Suprapubic skin (tissue), 4 donors: ENCODE measurements around the gene OSBPL3. TPM values are rescaled to one million over a fixed set of nuclear protein-coding genes. Genes with fewer than 3 reads are reported as not detected.

ENCODE experiments used
- DNase-seq, 2 donors: peaks; one replicate each; pipeline ENCODE4 v3.0.0-alpha.2; 2019; ENCODE audit warnings: low spot score in 2 of 2
- H3K27ac ChIP-seq: fragments of 200-600 bp; sonication (generic); one replicate; pipeline ENCODE4 v1.5.1; 2019
- H3K27me3 ChIP-seq: fragments of 200-600 bp; sonication (generic); one replicate; pipeline ENCODE4 v1.5.1; 2019
- H3K36me3 ChIP-seq: fragments of 200-600 bp; sonication (generic); one replicate; pipeline ENCODE4 v1.5.1; 2019
- H3K4me1 ChIP-seq: fragments of 200-600 bp; sonication (generic); one replicate; pipeline ENCODE4 v1.5.1; 2019
- H3K4me3 ChIP-seq: fragments of 200-600 bp; sonication (generic); one replicate; pipeline ENCODE4 v1.5.1; 2019; ENCODE audit warnings: mild to moderate bottlenecking
- H3K9me3 ChIP-seq: fragments of 200-600 bp; sonication (generic); one replicate; pipeline ENCODE4 v1.5.1; 2019
- EP300 ChIP-seq: sonication (generic); formaldehyde crosslinking; IDR thresholded peaks from one replicate; pipeline ENCODE4 v1.6.1; 2017; ENCODE audit warnings: antibody characterized with exemption
- POLR2A ChIP-seq, 2 donors: fragments of 450-650 bp; IDR thresholded peaks; one replicate each; pipeline ENCODE4 v1.6.1; 2017; ENCODE audit warnings: antibody characterized with exemption in 2 of 2, mild to moderate bottlenecking in 2 of 2, moderate library complexity in 2 of 2
- POLR2AphosphoS5 ChIP-seq, 3 donors: sonication (generic); formaldehyde crosslinking; IDR thresholded peaks; one replicate each; pipeline ENCODE4 v1.6.1; 2017; ENCODE audit warnings: antibody characterized with exemption in 3 of 3
- WGBS: methylation state at CpG from one replicate; pipeline ENCODE4 v1.1.5; 2018; 5-methylcytosine and 5-hydroxymethylcytosine counted together
- total RNA-seq, 4 donors: library from RNA; depleted of rRNA; stranded (reverse); fragments of >200 nt; gene quantifications; one replicate each; pipeline ENCODE4 v1.1.0, GENCODE V29; 2016
- TF ChIP-seq, protein P1 (sequence below), 2 donors: fragments of 200-600 bp in 1 of 2; fragments of 450-650 bp in 1 of 2; sonication (generic) in 1 of 2; IDR thresholded peaks; one replicate each; pipeline ENCODE4 v1.5.1; 2016 to 2019; ENCODE audit warnings: antibody characterized with exemption in 2 of 2, mild to moderate bottlenecking in 1 of 2, moderate library complexity in 1 of 2

The OSBPL3 gene
- total RNA-seq, 4 donors from 2014 or later = 22.0 to 49.0 (median 27.3) TPM

DNA sequence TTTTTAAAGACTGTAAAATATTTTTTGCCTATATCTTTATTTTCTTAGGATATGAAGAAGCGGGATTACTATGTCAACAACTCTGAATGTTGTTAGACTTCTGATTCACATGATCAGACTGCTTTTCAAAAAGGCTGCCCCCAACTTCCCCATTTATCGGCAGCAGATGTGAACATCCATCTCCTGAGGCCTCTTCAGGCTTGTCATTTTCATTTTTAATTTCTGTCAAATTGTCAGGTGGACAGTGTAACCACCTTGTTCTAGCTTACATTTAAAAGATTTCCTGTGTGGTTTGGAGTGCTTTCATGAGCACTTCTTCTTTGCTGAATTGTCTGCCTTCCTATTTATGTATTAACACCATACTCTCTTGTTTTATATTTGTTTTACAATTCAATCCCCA is 143.9 kb downstream of the OSBPL3 start:
- TF ChIP-seq EP300 (no peak), POLR2AphosphoS5 (IDR thresholded peaks at IDR 0.05) (no peak), POLR2A (IDR thresholded peaks at IDR 0.05) (no peak)
- TF ChIP-seq, protein P1, sequence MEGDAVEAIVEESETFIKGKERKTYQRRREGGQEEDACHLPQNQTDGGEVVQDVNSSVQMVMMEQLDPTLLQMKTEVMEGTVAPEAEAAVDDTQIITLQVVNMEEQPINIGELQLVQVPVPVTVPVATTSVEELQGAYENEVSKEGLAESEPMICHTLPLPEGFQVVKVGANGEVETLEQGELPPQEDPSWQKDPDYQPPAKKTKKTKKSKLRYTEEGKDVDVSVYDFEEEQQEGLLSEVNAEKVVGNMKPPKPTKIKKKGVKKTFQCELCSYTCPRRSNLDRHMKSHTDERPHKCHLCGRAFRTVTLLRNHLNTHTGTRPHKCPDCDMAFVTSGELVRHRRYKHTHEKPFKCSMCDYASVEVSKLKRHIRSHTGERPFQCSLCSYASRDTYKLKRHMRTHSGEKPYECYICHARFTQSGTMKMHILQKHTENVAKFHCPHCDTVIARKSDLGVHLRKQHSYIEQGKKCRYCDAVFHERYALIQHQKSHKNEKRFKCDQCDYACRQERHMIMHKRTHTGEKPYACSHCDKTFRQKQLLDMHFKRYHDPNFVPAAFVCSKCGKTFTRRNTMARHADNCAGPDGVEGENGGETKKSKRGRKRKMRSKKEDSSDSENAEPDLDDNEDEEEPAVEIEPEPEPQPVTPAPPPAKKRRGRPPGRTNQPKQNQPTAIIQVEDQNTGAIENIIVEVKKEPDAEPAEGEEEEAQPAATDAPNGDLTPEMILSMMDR (IDR thresholded peaks at IDR 0.05) = no peak
- H3K9me3 ChIP-seq = no peaks in the 10 kb centered on the region
- H3K4me1 ChIP-seq = peaks cover 2% of the 10 kb centered on the region
- no peaks in the 10 kb centered on the region for H3K27me3 ChIP-seq
- peaks cover 10% of the 10 kb centered on the region for H3K36me3 ChIP-seq
- no peak for DNase-seq
- no peak overlapping the region for H3K4me3 ChIP-seq
- WGBS = 82% methylated on average over 2 of the region's 2 CpGs
- no peak overlapping the region for H3K27ac ChIP-seq

DNA sequence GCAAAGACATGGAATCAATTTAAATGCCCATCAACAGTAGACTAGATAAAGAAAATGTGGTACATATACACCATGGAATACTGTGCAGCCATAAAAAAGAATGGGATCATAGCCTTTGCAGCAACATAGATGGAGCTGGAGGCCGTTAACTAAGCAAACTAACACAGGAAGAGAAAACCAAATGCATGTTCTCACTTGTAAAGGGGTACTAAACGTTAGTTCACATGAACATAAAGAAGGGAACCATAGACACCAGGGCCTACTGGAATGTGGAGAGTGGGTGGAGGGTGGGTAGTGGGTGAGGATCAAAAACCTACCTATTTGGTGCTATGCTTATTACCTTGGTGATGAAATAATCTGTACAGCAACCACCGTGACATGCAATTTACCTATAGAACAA is 144.3 kb downstream of the OSBPL3 start:
- Histone ChIP-seq H3K4me1 (peaks cover 6% of the 10 kb centered on the region), H3K36me3 (peaks cover 10% of the 10 kb centered on the region), H3K4me3 (no peak overlapping the region), H3K27me3 (no peaks in the 10 kb centered on the region), H3K9me3 (no peaks in the 10 kb centered on the region), H3K27ac (no peak overlapping the region)
- TF ChIP-seq EP300 = no peak
- no peak for TF ChIP-seq POLR2AphosphoS5 (IDR thresholded peaks at IDR 0.05)
- 81% methylated on average over 3 of the region's 3 CpGs for WGBS
- DNase-seq = no peak

DNA sequence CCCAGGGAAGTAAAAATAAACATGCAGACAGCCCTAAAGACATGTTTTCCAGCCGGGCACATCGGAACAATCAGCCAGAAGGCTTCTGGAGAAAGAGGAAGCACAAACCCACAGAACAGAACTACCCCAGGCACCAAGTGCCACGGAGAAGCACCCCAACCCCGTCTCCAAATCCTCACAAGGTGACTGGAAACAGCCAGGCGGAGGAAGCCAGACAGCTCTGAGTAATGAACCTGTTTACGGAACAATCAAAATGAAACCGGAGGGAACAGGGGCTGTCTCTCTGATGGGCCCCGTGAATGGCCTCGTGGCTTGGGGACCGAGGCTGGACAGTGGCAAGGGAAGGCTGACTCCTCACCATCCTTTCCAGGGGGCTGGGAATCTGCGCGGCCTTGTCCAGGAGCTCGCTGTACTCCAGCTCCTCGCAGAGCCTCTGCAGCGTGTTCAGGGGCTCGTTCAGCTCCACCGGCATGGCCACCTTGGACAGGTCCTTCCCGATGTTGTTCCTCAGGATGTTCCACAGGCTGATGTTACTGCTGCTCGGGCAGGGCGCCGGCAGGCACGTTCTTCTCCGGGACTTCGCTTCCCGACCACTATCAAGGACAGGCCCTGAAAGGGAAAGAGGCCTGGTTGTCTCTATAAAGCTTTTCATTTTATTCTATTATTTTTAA is 145.7 kb downstream of the OSBPL3 start:
- Histone ChIP-seq H3K9me3 (no peaks in the 10 kb centered on the region), H3K4me1 (peaks cover 18% of the 10 kb centered on the region), H3K27me3 (no peaks in the 10 kb centered on the region), H3K36me3 (peaks cover 3% of the 10 kb centered on the region), H3K27ac (no peak overlapping the region), H3K4me3 (no peak overlapping the region)
- no peak for TF ChIP-seq POLR2AphosphoS5 (IDR thresholded peaks at IDR 0.05)
- TF ChIP-seq, protein P1 (IDR thresholded peaks at IDR 0.05) = no peak
- no peak for TF ChIP-seq POLR2A (IDR thresholded peaks at IDR 0.05)
- TF ChIP-seq EP300 = no peak
- no peak for DNase-seq
- WGBS = 93% methylated on average over 25 of the region's 25 CpGs

GRCh38 chr7:24833549-24833948 is 146.4 kb downstream of the OSBPL3 start:
- Histone ChIP-seq H3K27ac (no peak overlapping the region), H3K4me3 (no peak overlapping the region), H3K27me3 (no peaks in the 10 kb centered on the region), H3K4me1 (peaks cover 24% of the 10 kb centered on the region), H3K9me3 (no peaks in the 10 kb centered on the region), H3K36me3 (peaks cover 3% of the 10 kb centered on the region)
- no peak for DNase-seq
- TF ChIP-seq, protein P1 (IDR thresholded peaks at IDR 0.05) = no peak
- TF ChIP-seq POLR2AphosphoS5 (IDR thresholded peaks at IDR 0.05) (no peak), POLR2A (IDR thresholded peaks at IDR 0.05) (no peak), EP300 (no peak)
- WGBS = 83% methylated on average over 5 of the region's 5 CpGs

- peaks cover 31% of the 10 kb centered on the region for H3K4me1 ChIP-seq
- H3K27me3 ChIP-seq = no peaks in the 10 kb centered on the region
- WGBS = 70% methylated on average over 4 of the region's 4 CpGs
- DNase-seq = no peak
- peaks cover 3% of the 10 kb centered on the region for H3K36me3 ChIP-seq
- H3K27ac ChIP-seq = no peak overlapping the region
- H3K9me3 ChIP-seq = no peaks in the 10 kb centered on the region
- H3K4me3 ChIP-seq = no peak overlapping the region
- TF ChIP-seq, protein P1 (IDR thresholded peaks at IDR 0.05) = no peak
- no peak for TF ChIP-seq POLR2A (IDR thresholded peaks at IDR 0.05)
- TF ChIP-seq EP300 = no peak
- no peak for TF ChIP-seq POLR2AphosphoS5 (IDR thresholded peaks at IDR 0.05)
Observed at GRCh38 chr7:24831240-24831639, 148.7 kb downstream of the OSBPL3 start.
